GM21619 (cell line): Measurements from ENCODE around the gene PNLDC1.

Experiments used
- ATAC-seq: cut with Tn5 transposase; IDR thresholded peaks from one replicate; pipeline ENCODE4 v1.9.1; 2021; ENCODE audit not compliant: unreplicated experiment

Gene PNLDC1, protein sequence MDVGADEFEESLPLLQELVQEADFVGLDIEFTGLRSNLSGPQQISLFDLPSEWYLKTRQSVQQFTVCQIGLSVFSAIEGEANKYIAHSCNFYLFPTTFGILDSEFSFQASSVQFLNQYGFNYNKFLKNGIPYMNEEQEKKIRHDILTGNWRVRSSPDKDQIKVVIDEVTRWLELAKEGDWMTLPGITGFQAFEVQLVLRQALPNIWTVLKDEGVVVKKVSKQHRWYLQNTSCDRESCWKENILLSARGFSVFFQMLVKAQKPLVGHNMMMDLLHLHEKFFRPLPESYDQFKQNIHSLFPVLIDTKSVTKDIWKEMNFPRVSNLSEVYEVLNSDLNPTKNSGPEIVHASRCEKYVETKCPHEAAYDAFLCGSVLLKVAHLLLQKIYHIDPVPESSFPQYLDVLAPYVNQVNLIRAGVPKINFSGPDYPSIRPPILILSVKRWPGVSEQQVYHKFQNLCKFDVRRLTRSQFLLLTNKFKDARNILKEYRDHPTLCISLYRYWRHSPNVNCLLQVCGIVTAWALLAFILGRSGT

DNA sequence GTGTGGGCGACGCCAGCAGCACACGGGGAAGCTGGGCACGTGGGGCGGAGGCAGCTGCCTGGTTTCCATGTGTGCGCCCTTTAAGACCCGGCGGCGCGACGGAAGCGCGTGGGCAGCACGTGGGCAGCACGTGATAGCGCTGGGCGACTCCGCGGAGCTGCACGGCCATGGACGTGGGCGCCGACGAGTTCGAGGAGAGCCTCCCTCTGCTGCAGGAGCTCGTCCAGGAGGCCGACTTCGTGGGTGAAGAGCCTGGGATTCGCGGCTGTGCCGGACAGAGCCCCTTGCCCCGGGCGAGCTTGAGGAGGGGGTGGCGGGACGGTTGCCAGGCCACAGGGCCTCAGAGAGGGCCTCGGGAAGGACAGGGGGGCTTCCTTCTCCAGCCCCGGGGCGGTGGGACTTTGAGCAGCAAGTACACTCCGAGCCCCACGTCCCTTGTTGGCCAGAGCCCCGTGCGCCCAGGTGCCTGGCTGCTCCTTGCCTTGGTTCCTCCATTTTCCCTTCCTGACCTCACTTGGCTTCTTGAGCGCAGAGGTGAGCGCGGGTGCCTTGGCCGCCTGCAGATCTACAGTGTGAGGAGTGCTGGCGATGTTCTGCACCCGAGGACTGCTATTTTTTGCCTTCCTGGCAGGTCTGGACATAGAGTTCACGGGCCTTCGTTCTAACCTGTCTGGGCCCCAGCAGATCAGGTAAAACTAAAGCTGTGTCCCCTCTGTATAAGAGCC, at the start of gene PNLDC1:
Gene PNLDC1 (plus strand): TSS at position 136 of the 725 bp plus-strand sequence. CDS start 32 bp downstream, at position 168.
- ATAC-seq: no peak

DNA sequence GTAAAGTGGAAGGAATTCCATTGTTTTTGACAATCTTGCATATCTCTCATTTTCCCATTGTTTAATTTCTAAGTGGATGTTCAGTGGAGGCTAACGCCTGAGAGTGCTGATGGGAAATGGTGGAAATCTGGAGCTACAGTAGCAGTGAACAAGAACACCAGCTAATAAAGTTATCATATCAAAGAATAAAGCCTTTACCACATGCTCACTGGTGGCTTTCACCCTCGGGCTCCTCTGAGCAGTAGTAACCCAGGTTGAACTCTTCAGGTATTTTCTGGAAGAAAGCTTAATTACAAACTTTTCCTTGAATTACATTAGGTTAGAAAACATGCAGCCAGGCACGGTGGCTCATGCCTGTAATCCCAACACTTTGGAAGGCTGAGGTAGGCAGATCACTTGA, 48.6 kb upstream of the PNLDC1 start:
- no peak for ATAC-seq

- no peak for ATAC-seq
Measured at GRCh38 chr6:159753081-159753872, 46.8 kb upstream of the PNLDC1 start.

GRCh38 chr6:159754401-159754800, 45.7 kb upstream of the PNLDC1 start:
- ATAC-seq: no peak

GRCh38 chr6:159754959-159755914, 44.8 kb upstream of the PNLDC1 start:
- ATAC-seq: no peak

DNA sequence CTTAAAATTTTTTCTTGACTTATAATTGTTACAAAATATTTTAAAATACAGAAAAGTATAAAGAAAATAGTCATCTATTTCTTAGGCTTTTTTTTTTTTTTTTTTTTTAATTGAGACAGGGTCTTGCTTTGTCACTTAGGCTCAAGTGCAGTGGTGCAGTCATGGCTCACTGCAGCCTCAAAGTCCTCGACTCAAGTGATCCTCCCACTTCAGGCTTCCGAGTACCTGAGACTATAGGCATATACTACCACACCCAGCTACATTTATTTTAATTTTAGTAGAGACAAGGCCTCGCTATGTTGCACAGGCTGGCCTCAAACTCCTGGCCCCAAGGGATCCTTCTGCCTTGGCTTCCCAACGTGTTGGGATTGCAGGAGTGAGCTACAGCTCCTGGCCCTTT, 43.6 kb upstream of the PNLDC1 start:
- ATAC-seq: no peak

DNA sequence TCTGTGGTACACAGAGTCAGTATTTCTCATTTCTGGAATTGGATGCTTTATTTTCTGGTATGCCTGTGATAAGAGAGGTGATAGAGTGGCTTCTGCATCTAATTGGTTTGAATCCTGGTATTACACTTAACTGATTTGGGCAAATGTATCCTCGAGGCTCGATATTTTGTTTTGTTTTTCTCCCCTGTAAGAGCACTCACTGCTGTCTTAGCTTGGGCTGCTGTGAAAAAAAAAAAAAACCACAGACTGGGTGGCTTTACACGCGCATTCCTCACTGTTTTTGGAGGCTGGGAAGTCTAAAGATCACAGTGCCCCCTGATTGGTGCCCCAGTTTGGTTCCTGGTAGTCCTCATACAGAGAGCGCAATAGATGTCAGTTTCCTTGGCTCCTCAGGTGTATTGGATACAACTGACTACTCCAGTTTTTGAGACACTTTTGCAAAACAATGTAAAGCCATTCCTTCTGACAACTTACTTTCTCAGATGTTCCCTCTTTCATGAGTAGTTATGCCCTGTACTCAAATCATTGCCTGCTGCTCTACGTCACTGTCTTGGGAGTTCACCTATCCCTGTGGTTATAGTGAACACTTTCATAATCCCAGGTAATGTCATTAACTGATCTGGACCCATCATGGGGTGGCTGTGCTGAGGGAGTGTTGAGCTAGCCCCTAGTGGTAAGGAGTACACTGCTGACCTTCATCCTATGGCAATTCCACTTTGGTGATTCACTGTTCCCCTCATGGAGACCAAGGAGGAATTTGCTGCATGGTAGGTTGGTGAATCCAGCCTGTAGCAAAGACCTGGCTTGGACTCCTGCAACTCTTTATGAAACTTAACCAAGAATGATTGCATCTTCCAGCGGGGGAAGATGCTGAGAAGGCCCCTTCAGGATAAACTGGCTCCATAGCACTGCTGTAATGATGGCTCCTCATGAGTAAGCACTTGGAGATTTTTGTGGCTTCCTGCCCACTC, 41.8 kb upstream of the PNLDC1 start:
- no peak for ATAC-seq

DNA sequence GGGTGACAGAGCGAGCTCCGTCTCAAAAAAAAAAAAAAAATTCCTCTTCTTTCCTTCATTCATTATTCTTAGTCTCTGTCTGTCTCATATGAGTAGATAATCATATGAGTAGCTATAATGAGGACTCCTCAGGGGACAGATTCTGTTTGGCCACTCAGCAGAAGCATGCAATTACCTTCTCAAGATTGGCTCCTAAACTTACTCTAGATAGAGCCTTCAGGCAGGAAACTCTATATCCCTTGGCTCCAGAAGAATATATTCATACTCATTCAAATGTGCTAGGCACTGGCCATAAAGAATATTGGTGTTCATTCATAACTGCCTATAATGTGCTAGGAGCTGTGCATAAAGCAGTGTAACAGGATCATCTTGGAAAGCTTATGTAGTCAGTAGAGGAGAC, 40.4 kb upstream of the PNLDC1 start:
- ATAC-seq: no peak

DNA sequence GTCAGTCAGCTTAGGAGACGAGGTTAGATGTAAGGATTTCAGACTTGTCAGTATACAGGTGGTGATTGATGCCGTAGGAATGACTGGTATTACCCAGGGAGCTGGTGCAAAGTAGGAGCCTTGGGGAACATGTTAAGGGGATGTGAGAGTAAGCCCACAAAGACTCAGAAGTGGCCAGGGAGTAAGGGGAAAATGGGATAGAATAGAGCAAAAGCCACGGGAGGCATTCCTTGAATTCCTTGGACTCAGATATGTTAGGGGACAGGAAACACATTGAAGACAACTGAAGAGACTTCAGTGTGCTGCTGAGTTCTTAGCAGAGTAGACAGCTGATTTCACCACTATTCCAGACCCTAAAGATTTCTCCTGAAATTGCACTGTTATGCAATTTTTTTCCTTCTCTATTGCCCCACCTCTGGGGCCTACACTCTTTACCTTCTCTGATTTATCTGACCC, 39.4 kb upstream of the PNLDC1 start:
- no peak for ATAC-seq

GRCh38 chr6:159761129-159761872, 38.8 kb upstream of the PNLDC1 start:
- no peak for ATAC-seq

- ATAC-seq: peak; percentile 98
Measured at GRCh38 chr6:159761873-159762680, 38.0 kb upstream of the PNLDC1 start, which contains the start of gene ACAT2. ACAT2 (plus strand) TSS chr6:159762045; CDS start chr6:159762088, 43 bp downstream.

DNA sequence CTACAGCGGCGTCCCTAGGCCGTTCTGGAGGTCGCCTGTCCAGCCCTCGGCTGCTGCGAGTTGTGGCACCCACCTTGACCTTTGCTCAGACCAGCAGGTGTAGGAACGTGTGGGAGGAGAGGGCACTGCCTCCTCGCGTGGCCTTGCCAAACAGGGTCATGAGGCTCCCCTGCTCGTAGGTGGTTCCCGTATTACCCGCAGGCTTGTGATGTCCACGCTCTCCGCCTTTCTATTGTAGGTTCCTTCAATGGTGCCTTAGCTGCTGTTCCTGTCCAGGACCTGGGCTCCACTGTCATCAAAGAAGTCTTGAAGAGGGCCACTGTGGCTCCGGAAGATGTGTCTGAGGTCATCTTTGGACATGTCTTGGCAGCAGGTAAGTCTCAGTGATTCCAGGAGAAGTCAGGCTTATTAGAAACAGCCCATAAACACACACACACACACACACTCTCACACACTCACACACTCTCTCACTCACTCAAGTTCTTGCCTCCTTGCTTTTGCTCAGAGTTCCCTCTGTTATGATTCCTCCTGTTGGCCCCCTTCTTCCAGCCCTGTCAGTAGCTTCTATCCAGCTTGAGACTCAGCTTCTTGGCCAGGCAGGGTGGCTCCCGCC, 37.3 kb upstream of the PNLDC1 start:
- ATAC-seq: peak; percentile 15

GRCh38 chr6:159766906-159767305, 33.2 kb upstream of the PNLDC1 start:
- no peak for ATAC-seq

DNA sequence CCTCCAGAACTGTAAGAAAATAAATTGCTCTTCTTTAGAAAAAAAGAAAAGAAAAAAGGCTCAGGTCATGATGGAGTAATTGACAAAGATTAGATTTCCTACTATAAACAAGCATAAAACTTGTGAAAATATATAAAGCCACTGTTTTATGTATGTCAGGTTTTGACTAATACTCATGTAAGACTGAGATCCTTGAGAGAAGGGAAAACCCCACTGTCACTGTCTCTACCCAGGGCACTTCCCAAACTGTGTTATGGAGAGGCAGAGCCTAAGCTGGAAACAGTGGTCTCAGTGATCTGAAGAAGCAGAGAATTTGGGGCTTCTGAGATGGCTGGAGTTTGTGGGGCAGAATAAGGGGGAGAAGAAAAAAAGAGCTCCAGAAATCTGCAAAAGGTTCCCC, 30.6 kb upstream of the PNLDC1 start:
- ATAC-seq: no peak

DNA sequence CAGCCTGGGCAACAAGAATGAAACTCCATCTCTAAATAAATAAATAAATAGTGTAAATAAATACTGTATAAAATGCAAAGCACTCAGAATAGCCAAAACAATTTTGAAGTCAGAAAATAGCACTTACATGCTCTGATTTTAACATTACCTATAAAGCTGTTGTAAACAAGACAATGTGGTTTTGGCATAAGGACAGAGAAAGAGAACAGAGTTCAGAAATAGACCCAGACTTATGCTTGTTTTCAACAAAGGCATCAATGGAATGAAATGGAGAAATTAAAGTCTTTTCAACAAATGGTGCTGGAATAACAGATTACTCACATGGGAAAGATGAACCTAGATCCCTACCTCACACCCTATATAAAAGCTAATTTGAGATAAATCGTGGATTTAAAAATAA, 27.9 kb upstream of the PNLDC1 start:
- no peak for ATAC-seq

GRCh38 chr6:159777240-159777904, 22.7 kb upstream of the PNLDC1 start:
- no peak for ATAC-seq
